Measurements from ENCODE around the gene SKA1. TPM values are rescaled to one million over a fixed set of nuclear protein-coding genes. Genes with fewer than 3 reads are reported as not detected.

Gene SKA1
- total RNA-seq, 1 donor from 2014 or later: 2.0 TPM

GRCh38 chr18:50356036-50356945, 18.6 kb upstream of the SKA1 start:
- H3K4me1 Mint-ChIP-seq (ENCODE audit: low read depth, unreplicated experiment): no peaks in the 10 kb centered on the region
- no peak for TF ChIP-seq CTCF (IDR thresholded peaks at IDR 0.05; ENCODE audit: partially characterized antibody, unreplicated experiment)
- H3K27ac Mint-ChIP-seq (ENCODE audit: unreplicated experiment): no peak overlapping the region
- no peak for DNase-seq
- H3K27me3 Mint-ChIP-seq (ENCODE audit: unreplicated experiment): peaks cover 1% of the 10 kb centered on the region
- H3K36me3 Mint-ChIP-seq (ENCODE audit: unreplicated experiment): no peaks in the 10 kb centered on the region
- no peaks in the 10 kb centered on the region for H3K9me3 Mint-ChIP-seq (ENCODE audit: unreplicated experiment)
- no peak overlapping the region for H3K4me3 Mint-ChIP-seq (ENCODE audit: unreplicated experiment)

- Mint-ChIP-seq H3K36me3 (ENCODE audit: unreplicated experiment) (no peaks in the 10 kb centered on the region), H3K4me1 (ENCODE audit: low read depth, unreplicated experiment) (peaks cover 1% of the 10 kb centered on the region), H3K4me3 (ENCODE audit: unreplicated experiment) (no peak overlapping the region), H3K9me3 (ENCODE audit: unreplicated experiment) (no peaks in the 10 kb centered on the region), H3K27me3 (ENCODE audit: unreplicated experiment) (peaks cover 2% of the 10 kb centered on the region), H3K27ac (ENCODE audit: unreplicated experiment) (no peak overlapping the region)
- no peak for TF ChIP-seq CTCF (IDR thresholded peaks at IDR 0.05; ENCODE audit: partially characterized antibody, unreplicated experiment)
- DNase-seq: no peak
Observed at GRCh38 chr18:50358844-50359243, 16.0 kb upstream of the SKA1 start.

- no peaks in the 10 kb centered on the region for H3K36me3 Mint-ChIP-seq (ENCODE audit: unreplicated experiment)
- H3K4me3 Mint-ChIP-seq (ENCODE audit: unreplicated experiment): no peak overlapping the region
- no peaks in the 10 kb centered on the region for H3K9me3 Mint-ChIP-seq (ENCODE audit: unreplicated experiment)
- H3K27ac Mint-ChIP-seq (ENCODE audit: unreplicated experiment): no peak overlapping the region
- H3K4me1 Mint-ChIP-seq (ENCODE audit: low read depth, unreplicated experiment): peaks cover 1% of the 10 kb centered on the region
- no peak for TF ChIP-seq CTCF (IDR thresholded peaks at IDR 0.05; ENCODE audit: partially characterized antibody, unreplicated experiment)
- DNase-seq: no peak
- peaks cover 3% of the 10 kb centered on the region for H3K27me3 Mint-ChIP-seq (ENCODE audit: unreplicated experiment)
Observed at GRCh38 chr18:50359806-50360205, 15.0 kb upstream of the SKA1 start.

- H3K27ac Mint-ChIP-seq (ENCODE audit: unreplicated experiment): no peak overlapping the region
- DNase-seq: no peak
- no peak overlapping the region for H3K4me3 Mint-ChIP-seq (ENCODE audit: unreplicated experiment)
- peaks cover 1% of the 10 kb centered on the region for H3K4me1 Mint-ChIP-seq (ENCODE audit: low read depth, unreplicated experiment)
- H3K27me3 Mint-ChIP-seq (ENCODE audit: unreplicated experiment): peaks cover 3% of the 10 kb centered on the region
- TF ChIP-seq CTCF (IDR thresholded peaks at IDR 0.05; ENCODE audit: partially characterized antibody, unreplicated experiment): no peak
- H3K36me3 Mint-ChIP-seq (ENCODE audit: unreplicated experiment): no peaks in the 10 kb centered on the region
- no peaks in the 10 kb centered on the region for H3K9me3 Mint-ChIP-seq (ENCODE audit: unreplicated experiment)
Observed at GRCh38 chr18:50360611-50361010, 14.2 kb upstream of the SKA1 start.

GRCh38 chr18:50369672-50370071, 5.2 kb upstream of the SKA1 start:
- H3K27me3 Mint-ChIP-seq (ENCODE audit: unreplicated experiment): peaks cover 2% of the 10 kb centered on the region
- H3K4me1 Mint-ChIP-seq (ENCODE audit: low read depth, unreplicated experiment): peaks cover 6% of the 10 kb centered on the region
- H3K36me3 Mint-ChIP-seq (ENCODE audit: unreplicated experiment): peaks cover 10% of the 10 kb centered on the region
- H3K9me3 Mint-ChIP-seq (ENCODE audit: unreplicated experiment): peaks cover 6% of the 10 kb centered on the region
- no peak for TF ChIP-seq CTCF (IDR thresholded peaks at IDR 0.05; ENCODE audit: partially characterized antibody, unreplicated experiment)
- H3K27ac Mint-ChIP-seq (ENCODE audit: unreplicated experiment): no peak overlapping the region
- H3K4me3 Mint-ChIP-seq (ENCODE audit: unreplicated experiment): no peak overlapping the region
- DNase-seq: no peak
